ENCODE data around the gene CDH1.

- TF ChIP-seq CTCF (IDR thresholded peaks at IDR 0.05) (no peak), CHD2 (IDR thresholded peaks at IDR 0.05; ENCODE audit: low read length, partially characterized antibody) (no peak), YY1 (IDR thresholded peaks at IDR 0.05; ENCODE audit: low read depth) (no peak), USF2 (IDR thresholded peaks at IDR 0.05; ENCODE audit: borderline replicate concordance, low read depth, low read length) (no peak), EP300 (IDR thresholded peaks at IDR 0.05; ENCODE audit: borderline replicate concordance in 1 of 2, low read depth in 1 of 2, low read length in 1 of 2) (no peak), RCOR1 (IDR thresholded peaks at IDR 0.05; ENCODE audit: low read length) (no peak), TAF1 (IDR thresholded peaks at IDR 0.05; ENCODE audit: borderline replicate concordance, low read depth, low read length) (no peak)
These were observed 47.2 kb upstream of the CDH1 start for GRCh38 chr16:68689921-68690320.

All from SK-N-SH (cell line).